ENCODE results near the gene HEMK1.

HEMK1 gene

GRCh38 chr3:50577348-50577747 lies 8.0 kb downstream of the HEMK1 start:
- Histone ChIP-seq H3K9me3 (ENCODE audit: insufficient read depth, low read depth, low read length) (no peaks in the 10 kb centered on the region), H3K36me3 (ENCODE audit: insufficient read depth, low read length) (peaks cover 13% of the 10 kb centered on the region; the same call in 1 of the 2 replicates), H3K9ac (ENCODE audit: low read depth, low read length) (no peak overlapping the region), H3K27me3 (ENCODE audit: insufficient read depth, low read length) (no peaks in the 10 kb centered on the region), H3K27ac (ENCODE audit: low read depth, low read length) (no peak overlapping the region), H3K4me1 (ENCODE audit: insufficient read depth, low read length) (no peaks in the 10 kb centered on the region), H3K4me3 (ENCODE audit: low read length) (no peak overlapping the region)
- WGBS, result 93% methylated on average over 2 of the region's 2 CpGs

GRCh38 chr3:50580683-50581458 lies 11.5 kb downstream of the HEMK1 start:
- Histone ChIP-seq H3K9ac (ENCODE audit: low read depth, low read length) (no peak overlapping the region), H3K4me3 (ENCODE audit: low read length) (no peak overlapping the region), H3K36me3 (ENCODE audit: insufficient read depth, low read length) (peaks cover 15% of the 10 kb centered on the region; the same call in 1 of the 2 replicates), H3K4me1 (ENCODE audit: insufficient read depth, low read length) (no peaks in the 10 kb centered on the region), H3K27ac (ENCODE audit: low read depth, low read length) (no peak overlapping the region), H3K27me3 (ENCODE audit: insufficient read depth, low read length) (no peaks in the 10 kb centered on the region), H3K9me3 (ENCODE audit: insufficient read depth, low read depth, low read length) (no peaks in the 10 kb centered on the region)
- WGBS, result 89% methylated on average over 9 of the region's 9 CpGs

- Histone ChIP-seq H3K4me1 (ENCODE audit: insufficient read depth, low read length) (no peaks in the 10 kb centered on the region), H3K36me3 (ENCODE audit: insufficient read depth, low read length) (peaks cover 15% of the 10 kb centered on the region; the same call in 1 of the 2 replicates), H3K9ac (ENCODE audit: low read depth, low read length) (no peak overlapping the region), H3K27ac (ENCODE audit: low read depth, low read length) (no peak overlapping the region), H3K4me3 (ENCODE audit: low read length) (no peak overlapping the region), H3K27me3 (ENCODE audit: insufficient read depth, low read length) (no peaks in the 10 kb centered on the region), H3K9me3 (ENCODE audit: insufficient read depth, low read depth, low read length) (no peaks in the 10 kb centered on the region)
- 93% methylated on average over 2 of the region's 2 CpGs for WGBS
Measured at GRCh38 chr3:50581459-50581842, 12.1 kb downstream of the HEMK1 start.

DNA sequence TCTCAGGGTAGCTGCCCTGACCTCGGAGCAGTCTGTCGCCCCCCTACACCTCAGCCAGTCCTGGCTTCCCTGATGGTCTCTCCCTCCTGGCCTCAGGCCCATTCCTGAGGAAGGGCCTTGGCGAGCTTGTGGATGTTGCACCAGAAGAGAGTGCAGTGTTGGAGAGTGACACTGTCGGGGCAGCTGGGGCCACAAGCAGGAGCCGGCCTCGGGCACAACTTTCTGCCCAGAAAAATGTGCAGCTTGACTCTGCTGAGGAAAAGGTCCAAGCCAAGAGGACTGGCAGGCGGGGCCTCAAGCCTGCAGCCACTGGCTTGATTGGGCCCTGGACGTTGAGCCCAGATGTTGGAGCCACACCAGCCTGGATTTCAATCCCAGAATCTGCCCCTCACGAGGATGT lies 12.8 kb downstream of the HEMK1 start:
- Histone ChIP-seq H3K27ac (ENCODE audit: low read depth, low read length) (no peak overlapping the region), H3K9me3 (ENCODE audit: insufficient read depth, low read depth, low read length) (no peaks in the 10 kb centered on the region), H3K9ac (ENCODE audit: low read depth, low read length) (no peak overlapping the region), H3K27me3 (ENCODE audit: insufficient read depth, low read length) (no peaks in the 10 kb centered on the region), H3K4me1 (ENCODE audit: insufficient read depth, low read length) (no peaks in the 10 kb centered on the region), H3K36me3 (ENCODE audit: insufficient read depth, low read length) (peaks cover 15% of the 10 kb centered on the region; the same call in 1 of the 2 replicates), H3K4me3 (ENCODE audit: low read length) (no peak overlapping the region)
- 81% methylated on average over 9 of the region's 9 CpGs for WGBS

DNA sequence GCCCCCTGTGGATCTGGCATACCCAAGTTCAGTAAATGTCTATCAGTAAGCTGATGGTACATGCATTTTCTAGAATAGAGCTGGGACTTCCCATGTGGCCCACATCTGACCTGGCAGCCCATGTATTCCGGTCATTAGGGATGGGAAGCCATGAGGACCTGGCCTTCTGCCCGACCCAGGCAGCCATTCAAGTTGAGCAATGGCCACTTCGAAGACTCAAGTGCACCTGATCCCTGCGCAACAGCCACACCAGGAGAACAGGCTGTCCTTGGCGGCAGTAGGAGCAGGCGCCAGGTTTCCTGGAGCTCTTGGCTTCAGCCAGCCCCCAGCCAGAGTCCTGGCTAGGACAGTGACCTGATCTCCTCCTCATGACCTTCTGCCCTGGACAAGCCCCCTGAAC lies 14.6 kb downstream of the HEMK1 start:
- peaks cover 8% of the 10 kb centered on the region; the same call in 1 of the 2 replicates for H3K36me3 ChIP-seq (ENCODE audit: insufficient read depth, low read length)
- H3K9ac ChIP-seq (ENCODE audit: low read depth, low read length), result no peak overlapping the region
- no peaks in the 10 kb centered on the region for H3K9me3 ChIP-seq (ENCODE audit: insufficient read depth, low read depth, low read length)
- H3K4me3 ChIP-seq (ENCODE audit: low read length), result no peak overlapping the region
- 94% methylated on average over 6 of the region's 6 CpGs for WGBS
- no peaks in the 10 kb centered on the region for H3K27me3 ChIP-seq (ENCODE audit: insufficient read depth, low read length)
- H3K4me1 ChIP-seq (ENCODE audit: insufficient read depth, low read length), result no peaks in the 10 kb centered on the region
- H3K27ac ChIP-seq (ENCODE audit: low read depth, low read length), result no peak overlapping the region

GRCh38 chr3:50584391-50584790 lies 15.1 kb downstream of the HEMK1 start:
- Histone ChIP-seq H3K9me3 (ENCODE audit: insufficient read depth, low read depth, low read length) (no peaks in the 10 kb centered on the region), H3K36me3 (ENCODE audit: insufficient read depth, low read length) (peaks cover 8% of the 10 kb centered on the region; the same call in 1 of the 2 replicates), H3K27me3 (ENCODE audit: insufficient read depth, low read length) (no peaks in the 10 kb centered on the region), H3K9ac (ENCODE audit: low read depth, low read length) (no peak overlapping the region), H3K27ac (ENCODE audit: low read depth, low read length) (no peak overlapping the region), H3K4me3 (ENCODE audit: low read length) (no peak overlapping the region), H3K4me1 (ENCODE audit: insufficient read depth, low read length) (no peaks in the 10 kb centered on the region)
- 85% methylated on average over 2 of the region's 2 CpGs for WGBS

- 0 out of 2 replicates have a peak, but pooled peaks cover 2% of the 10 kb centered on the region for H3K36me3 ChIP-seq (ENCODE audit: insufficient read depth, low read length)
- no peak overlapping the region for H3K9ac ChIP-seq (ENCODE audit: low read depth, low read length)
- H3K4me1 ChIP-seq (ENCODE audit: insufficient read depth, low read length), result no peaks in the 10 kb centered on the region
- H3K27me3 ChIP-seq (ENCODE audit: insufficient read depth, low read length), result no peaks in the 10 kb centered on the region
- H3K4me3 ChIP-seq (ENCODE audit: low read length), result no peak overlapping the region
- no peaks in the 10 kb centered on the region for H3K9me3 ChIP-seq (ENCODE audit: insufficient read depth, low read depth, low read length)
- 88% methylated on average over 6 of the region's 6 CpGs for WGBS
- H3K27ac ChIP-seq (ENCODE audit: low read depth, low read length), result no peak overlapping the region
Measured at GRCh38 chr3:50585919-50586762, 16.8 kb downstream of the HEMK1 start.

DNA sequence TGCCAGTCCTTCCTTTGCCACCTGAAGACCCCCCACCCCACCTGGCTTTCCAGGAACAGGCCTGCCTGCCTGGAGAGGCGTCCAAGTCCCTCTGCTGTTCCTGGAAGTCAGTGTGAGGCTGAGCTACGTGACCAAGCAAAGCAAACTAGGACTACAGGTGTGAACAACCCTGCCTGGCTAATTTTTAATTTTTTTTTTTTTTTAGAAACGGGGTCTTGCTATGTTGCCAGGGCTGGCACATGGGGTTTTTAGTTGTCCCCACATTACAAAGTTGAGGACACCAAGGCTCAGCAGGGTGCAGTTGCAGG lies 17.4 kb downstream of the HEMK1 start:
- Histone ChIP-seq H3K4me1 (ENCODE audit: insufficient read depth, low read length) (no peaks in the 10 kb centered on the region), H3K27ac (ENCODE audit: low read depth, low read length) (no peak overlapping the region), H3K9ac (ENCODE audit: low read depth, low read length) (no peak overlapping the region), H3K9me3 (ENCODE audit: insufficient read depth, low read depth, low read length) (no peaks in the 10 kb centered on the region), H3K36me3 (ENCODE audit: insufficient read depth, low read length) (0 out of 2 replicates have a peak, but pooled peaks cover 2% of the 10 kb centered on the region), H3K4me3 (ENCODE audit: low read length) (no peak overlapping the region), H3K27me3 (ENCODE audit: insufficient read depth, low read length) (no peaks in the 10 kb centered on the region)
- 78% methylated on average over 3 of the region's 3 CpGs for WGBS

GRCh38 chr3:50587373-50587772 lies 18.1 kb downstream of the HEMK1 start:
- Histone ChIP-seq H3K4me1 (ENCODE audit: insufficient read depth, low read length) (no peaks in the 10 kb centered on the region), H3K9ac (ENCODE audit: low read depth, low read length) (no peak overlapping the region), H3K4me3 (ENCODE audit: low read length) (no peak overlapping the region), H3K27ac (ENCODE audit: low read depth, low read length) (no peak overlapping the region), H3K36me3 (ENCODE audit: insufficient read depth, low read length) (0 out of 2 replicates have a peak, but pooled peaks cover 2% of the 10 kb centered on the region), H3K9me3 (ENCODE audit: insufficient read depth, low read depth, low read length) (no peaks in the 10 kb centered on the region), H3K27me3 (ENCODE audit: insufficient read depth, low read length) (no peaks in the 10 kb centered on the region)
- whole genome bisulfite sequencing, result 92% methylated on average over 6 of the region's 6 CpGs

GRCh38 chr3:50587806-50588758 lies 18.8 kb downstream of the HEMK1 start:
- no peaks in the 10 kb centered on the region for H3K27me3 ChIP-seq (ENCODE audit: insufficient read depth, low read length)
- H3K27ac ChIP-seq (ENCODE audit: low read depth, low read length), result no peak overlapping the region
- no peaks in the 10 kb centered on the region for H3K4me1 ChIP-seq (ENCODE audit: insufficient read depth, low read length)
- H3K4me3 ChIP-seq (ENCODE audit: low read length), result no peak overlapping the region
- H3K9me3 ChIP-seq (ENCODE audit: insufficient read depth, low read depth, low read length), result no peaks in the 10 kb centered on the region
- 85% methylated on average over 17 of the region's 17 CpGs for WGBS
- 0 out of 2 replicates have a peak, but pooled peaks cover 2% of the 10 kb centered on the region for H3K36me3 ChIP-seq (ENCODE audit: insufficient read depth, low read length)
- H3K9ac ChIP-seq (ENCODE audit: low read depth, low read length), result no peak overlapping the region
